ENCODE results near the gene ATP6V0E2.

- TF ChIP-seq CTCF (IDR thresholded peaks at IDR 0.05) (no peak), POLR2A (IDR thresholded peaks at IDR 0.05) (no peak)
Measured at GRCh38 chr7:149833495-149834130, 40.2 kb upstream of the ATP6V0E2 start.

All from right lobe of liver (tissue), 4 donors.